Activated gamma-delta T cell treated with Interleukin-2 at 50 U/mL for 16 hours (primary cell): Measurements from ENCODE around the gene GLIPR1L1.

Experiments used
- DNase-seq: peaks from one replicate; pipeline ENCODE4 v3.0.0-alpha.2; 2020

The GLIPR1L1 gene

GRCh38 chr12:75354011-75354410 is 19.5 kb downstream of the GLIPR1L1 start:
- DNase-seq: no peak

- DNase-seq: no peak
These were observed 26.4 kb downstream of the GLIPR1L1 start for GRCh38 chr12:75360920-75361319.

DNA sequence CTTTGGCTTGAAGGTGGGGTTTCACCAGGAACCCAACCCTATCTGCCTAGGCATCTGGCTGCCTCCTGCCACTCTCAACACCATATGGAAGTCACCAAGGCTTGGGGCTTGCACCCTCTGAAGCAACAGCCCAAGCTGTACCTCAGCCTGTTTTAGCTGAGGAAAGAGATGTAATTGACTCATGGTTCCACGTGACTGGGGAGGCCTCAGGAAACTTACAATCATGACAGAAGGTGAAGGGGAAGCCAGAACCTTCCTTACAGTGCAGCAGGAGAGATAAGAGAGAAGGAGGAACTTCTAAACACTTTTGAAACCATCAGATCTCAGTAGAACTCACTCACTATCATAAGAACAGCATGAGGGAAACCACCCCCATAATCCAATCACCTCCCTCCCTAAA is 26.9 kb downstream of the GLIPR1L1 start:
- no peak for DNase-seq

DNA sequence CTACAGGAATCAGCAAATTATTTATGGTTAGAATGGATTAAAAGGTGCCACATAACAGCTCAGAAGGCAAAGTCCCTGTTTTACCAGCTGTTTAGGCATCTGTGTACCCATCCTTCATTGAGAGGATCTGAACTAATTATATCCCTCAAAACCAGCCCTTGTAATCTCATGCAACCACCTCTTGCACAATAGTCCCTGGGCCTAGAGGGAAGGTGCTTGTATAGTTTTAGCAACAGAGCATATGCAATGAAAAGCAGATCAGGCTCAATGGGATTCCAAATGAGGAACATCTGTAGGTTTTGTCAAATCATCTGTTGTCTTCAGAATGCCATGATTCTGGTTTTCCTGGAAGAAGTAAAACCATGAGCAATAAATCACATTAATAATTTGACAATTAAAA is 30.4 kb downstream of the GLIPR1L1 start:
- DNase-seq: no peak

- DNase-seq: no peak
These were observed 32.2 kb downstream of the GLIPR1L1 start for GRCh38 chr12:75366629-75367028.

- no peak for DNase-seq
These were observed 40.5 kb downstream of the GLIPR1L1 start for GRCh38 chr12:75374971-75375370.

- DNase-seq: no peak
These were observed 43.9 kb downstream of the GLIPR1L1 start for GRCh38 chr12:75378354-75378753.

DNA sequence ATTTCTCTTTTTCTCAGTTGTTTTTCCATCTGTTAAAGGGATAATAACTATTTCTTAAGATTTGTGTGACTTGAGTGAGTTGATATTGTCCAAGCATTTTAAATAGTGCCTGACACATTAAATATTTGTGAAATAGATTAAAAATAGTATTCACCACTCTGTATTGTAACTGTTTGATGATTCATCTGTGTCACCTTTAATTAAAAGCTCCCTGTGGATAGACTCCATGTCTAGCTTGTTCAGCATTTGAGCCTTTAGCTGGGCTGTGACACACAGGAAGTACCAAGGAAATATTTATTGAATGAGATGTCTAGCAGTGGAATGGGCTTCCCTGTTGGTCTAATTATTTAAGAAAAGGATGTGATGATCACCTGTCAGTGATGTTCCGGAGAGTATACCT is 54.6 kb downstream of the GLIPR1L1 start:
- DNase-seq: no peak

- DNase-seq: no peak
These were observed 55.2 kb downstream of the GLIPR1L1 start for GRCh38 chr12:75389706-75390105.

DNA sequence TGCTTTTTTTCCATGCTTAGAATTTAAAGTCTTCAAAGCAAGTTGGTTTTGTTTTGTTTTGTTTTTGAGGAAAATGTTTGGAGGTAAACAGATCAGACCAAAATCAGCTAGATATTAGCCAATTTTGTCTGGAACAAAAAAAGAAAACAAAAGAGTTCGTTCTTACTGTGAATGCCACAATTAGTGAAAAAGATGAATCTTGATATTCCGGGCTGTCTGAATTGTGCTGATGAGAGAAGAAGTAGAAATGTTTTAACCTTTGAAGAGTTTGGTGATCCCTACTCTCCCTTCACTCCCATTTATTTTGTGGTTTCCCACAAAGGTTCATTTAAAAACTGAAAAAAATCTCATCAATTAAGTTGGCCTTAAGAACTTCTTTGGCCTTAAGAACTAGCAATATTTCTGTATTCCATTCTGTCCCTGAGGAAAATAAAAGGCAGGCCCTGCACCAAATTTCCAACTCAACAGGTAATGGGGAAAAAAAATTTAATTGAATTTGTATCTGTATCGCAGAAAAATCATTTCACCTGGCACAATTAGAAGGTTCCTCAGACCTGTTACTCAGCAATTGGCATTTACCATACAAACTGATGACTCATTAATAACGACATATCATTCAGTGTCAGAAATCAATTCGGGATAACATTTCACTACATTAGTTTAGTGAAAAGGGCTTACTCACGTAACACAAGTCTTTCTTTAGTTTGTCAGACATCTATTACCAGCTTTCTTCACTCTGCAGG is 55.9 kb downstream of the GLIPR1L1 start:
- DNase-seq: no peak

- peak; percentile 86 for DNase-seq
These were observed 56.5 kb downstream of the GLIPR1L1 start, which contains the start of gene GLIPR1L2 for GRCh38 chr12:75390899-75391538. GLIPR1L2 (plus strand) TSS chr12:75391089; CDS start chr12:75391117, 28 bp downstream.

DNA sequence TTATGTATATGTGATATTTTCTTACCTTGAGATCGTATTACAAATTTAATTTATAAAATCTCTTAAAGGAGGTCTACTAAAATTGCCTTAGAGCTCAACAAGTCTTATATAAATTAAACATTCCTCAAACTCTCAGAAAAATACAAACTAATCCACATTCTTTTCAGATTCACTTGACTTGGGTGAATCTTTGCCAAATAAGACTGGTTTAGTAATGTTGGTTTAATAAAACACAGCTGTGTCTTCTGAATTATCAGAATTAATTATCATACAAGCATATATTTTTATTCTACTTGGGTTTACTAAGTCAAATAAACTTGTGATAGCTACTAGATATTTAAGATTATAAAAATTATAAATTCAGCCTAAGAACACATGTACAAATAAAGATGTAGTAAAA is 69.8 kb downstream of the GLIPR1L1 start:
- DNase-seq: no peak

GRCh38 chr12:75407683-75408082 is 73.2 kb downstream of the GLIPR1L1 start:
- DNase-seq: no peak

- DNase-seq: no peak
These were observed 75.4 kb downstream of the GLIPR1L1 start for GRCh38 chr12:75409830-75410229.

DNA sequence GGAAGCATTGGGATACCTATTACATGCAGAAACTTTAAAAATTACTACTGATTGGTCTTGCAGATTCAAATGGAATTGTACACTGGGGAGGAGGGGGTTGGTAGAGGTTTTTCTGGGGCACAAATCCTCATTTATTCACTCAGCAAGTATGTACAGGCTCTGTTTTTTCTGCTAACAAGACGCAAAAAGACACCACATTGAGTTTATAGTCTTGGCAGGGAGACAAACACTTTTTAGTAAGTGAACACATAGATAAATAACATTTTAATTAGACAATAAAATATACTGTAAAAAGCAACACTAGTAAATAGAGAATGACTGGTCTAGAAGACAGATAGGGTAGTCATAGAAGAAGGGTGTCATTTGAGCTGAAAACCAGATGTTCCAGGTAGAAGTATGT is 80.2 kb downstream of the GLIPR1L1 start:
- no peak for DNase-seq

DNA sequence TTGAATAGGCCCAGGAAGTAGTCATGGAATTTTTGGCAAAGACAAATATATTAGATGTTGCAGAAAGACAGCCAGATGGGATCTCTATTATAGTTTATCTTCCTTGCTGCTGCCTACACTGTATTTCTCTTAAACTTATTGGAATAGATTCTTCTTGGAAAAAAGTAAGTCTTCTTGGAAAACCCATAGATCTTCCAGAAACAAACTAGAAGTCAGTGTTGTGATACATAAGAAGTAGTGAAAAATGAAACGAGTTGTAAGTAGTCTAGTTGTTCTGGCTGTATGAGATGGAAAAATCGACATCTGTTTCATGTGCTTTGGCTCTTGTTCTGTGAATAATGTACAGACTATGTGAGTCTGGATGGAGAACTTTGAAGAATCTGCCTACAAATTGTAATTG is 85.4 kb downstream of the GLIPR1L1 start:
- DNase-seq: no peak
